GM21737 (cell line): ENCODE results near the gene METTL25.
"Not testable (repeated sequence)": the region's sequence is repeated elsewhere in the genome, so short reads cannot be mapped to it uniquely, and the experiment has no call there.

Experiments
- ATAC-seq: cut with Tn5 transposase; IDR thresholded peaks from one replicate; pipeline ENCODE4 v1.9.1; 2021; ENCODE audit warnings: mild to moderate bottlenecking, moderate library complexity; ENCODE audit not compliant: unreplicated experiment

METTL25 gene, protein sequence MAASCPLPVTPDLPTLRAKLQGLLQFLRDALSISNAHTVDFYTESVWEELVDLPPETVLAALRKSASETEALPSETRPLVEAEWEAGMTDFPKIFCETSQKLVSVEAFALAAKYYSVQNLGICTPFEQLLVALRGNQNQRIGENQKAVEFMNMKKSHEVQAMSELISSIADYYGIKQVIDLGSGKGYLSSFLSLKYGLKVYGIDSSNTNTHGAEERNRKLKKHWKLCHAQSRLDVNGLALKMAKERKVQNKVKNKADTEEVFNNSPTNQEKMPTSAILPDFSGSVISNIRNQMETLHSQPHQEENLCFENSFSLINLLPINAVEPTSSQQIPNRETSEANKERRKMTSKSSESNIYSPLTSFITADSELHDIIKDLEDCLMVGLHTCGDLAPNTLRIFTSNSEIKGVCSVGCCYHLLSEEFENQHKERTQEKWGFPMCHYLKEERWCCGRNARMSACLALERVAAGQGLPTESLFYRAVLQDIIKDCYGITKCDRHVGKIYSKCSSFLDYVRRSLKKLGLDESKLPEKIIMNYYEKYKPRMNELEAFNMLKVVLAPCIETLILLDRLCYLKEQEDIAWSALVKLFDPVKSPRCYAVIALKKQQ

DNA sequence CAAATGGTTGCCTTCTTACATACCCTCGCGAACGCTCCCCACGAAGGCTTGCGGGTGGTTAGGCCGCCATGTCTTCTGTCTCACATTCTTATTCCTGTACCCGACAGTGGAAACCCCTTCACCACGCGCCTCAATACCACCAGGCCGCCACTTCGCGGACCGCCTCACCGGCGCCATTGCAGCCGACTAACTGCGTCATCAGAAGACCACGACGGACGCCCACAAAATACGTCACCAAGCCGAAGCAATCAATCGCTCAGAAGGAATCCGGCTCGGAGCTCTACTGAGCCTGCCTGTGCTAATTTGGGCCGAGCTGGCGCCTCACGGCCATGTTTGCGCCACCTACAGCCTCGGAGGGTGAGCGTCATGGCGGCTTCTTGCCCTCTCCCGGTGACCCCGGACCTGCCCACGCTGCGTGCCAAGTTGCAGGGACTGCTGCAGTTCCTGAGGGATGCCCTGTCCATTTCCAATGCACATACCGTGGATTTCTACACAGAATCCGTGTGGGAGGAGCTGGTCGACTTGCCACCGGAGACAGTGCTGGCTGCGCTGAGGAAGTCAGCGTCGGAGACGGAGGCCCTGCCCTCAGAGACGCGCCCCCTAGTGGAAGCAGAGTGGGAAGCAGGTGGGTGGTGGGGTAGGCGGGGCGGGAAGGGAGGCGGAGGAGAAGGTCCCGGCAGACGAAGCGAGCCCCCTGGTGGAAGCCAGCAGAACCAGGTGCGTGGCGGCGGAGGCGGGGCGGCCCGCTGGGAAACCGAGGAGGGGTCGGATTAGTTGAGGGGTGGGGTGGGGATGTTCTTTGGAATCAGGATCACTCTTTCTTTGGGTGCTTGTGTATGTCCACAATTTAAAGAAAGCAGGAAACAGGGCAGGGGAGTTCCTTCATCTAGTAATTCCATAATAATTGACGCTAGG lies at the start of gene METTL25, which contains the start of gene CCDC59:
Gene METTL25, plus strand, starts transcription at position 330 of the 915 bp plus-strand sequence. Its CDS starts 37 bp downstream, at position 367.
Gene CCDC59, minus strand, starts transcription at position 188 of the 915 bp plus-strand sequence. Its CDS starts 11 bp downstream, at position 177.
- peak; percentile 93 for ATAC-seq

DNA sequence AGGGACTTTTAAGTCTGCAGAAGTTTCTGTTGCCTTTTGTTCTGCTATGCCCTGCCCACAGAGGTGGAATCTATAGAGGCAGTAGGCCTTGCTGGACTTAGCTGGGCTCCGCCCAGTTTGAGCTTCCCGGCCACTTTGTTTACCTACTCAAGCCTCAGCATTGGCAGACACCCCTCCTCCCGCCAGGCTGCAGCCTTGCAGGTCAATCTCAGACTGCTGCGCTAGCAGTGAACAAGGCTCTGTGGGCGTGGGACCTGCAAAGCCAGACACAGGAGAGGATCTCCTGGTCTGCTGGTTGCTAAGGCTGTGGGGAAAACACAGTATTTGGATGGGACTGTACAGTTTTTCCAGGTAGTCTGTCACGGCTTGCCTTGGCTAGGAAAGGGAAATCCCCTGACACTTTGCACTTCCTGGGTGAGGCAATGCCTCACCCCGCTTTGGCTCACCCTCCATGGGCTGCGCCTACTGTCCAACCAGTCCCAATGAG lies 43.9 kb upstream of the METTL25 start:
- no peak for ATAC-seq

DNA sequence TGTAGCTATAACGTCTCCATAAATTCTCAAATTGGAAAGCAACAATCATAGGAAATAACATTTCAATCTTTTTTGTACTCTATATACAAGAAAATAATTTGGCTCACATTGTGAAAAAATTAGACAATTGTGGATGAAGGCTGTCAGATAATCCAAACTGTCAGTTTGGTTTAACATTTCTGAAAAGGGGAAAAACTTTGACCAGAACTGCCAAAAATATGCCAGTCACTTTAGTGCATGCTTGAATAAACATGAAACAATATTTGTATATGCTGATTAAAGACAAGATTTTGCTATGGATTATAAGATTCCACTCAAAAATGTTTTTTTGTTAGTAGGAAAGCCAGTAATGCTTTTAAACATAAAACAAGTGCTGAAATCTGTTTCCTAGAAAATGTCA lies 39.1 kb upstream of the METTL25 start:
- no peak for ATAC-seq

DNA sequence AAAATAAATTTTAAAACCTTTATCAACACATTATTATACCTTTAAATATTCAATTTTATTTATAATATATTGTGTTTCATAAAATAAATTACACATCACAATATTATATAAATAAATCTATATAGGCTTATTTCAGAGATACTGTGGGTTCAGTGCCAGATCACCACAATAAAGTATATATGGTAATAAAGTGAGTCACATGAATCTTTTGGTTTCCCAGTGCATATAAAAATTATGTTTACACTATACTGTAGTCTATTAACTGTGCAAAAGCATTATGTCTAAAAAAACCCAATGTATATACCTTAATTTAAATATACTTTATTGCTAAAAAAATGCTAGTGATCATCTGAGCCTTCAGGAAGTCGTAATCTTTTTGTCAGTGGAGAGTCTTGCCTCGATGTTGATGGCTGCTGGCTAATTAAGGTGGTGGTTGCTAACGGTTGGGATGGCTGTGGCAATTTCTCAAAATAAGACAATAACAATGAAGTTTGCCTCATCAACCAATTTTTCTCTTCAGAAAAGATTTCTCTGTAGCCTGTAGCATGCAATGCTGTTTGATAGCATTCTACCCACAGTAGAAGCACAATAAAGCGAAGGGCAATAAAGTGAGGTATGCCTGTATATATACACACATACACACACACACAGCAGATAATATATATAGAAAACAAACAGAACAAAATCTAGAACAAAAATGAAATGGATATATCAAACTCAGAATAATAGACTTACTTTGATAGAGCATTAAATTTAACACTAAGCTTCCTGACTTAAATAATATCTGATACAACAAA lies 32.6 kb upstream of the METTL25 start:
- no peak for ATAC-seq

DNA sequence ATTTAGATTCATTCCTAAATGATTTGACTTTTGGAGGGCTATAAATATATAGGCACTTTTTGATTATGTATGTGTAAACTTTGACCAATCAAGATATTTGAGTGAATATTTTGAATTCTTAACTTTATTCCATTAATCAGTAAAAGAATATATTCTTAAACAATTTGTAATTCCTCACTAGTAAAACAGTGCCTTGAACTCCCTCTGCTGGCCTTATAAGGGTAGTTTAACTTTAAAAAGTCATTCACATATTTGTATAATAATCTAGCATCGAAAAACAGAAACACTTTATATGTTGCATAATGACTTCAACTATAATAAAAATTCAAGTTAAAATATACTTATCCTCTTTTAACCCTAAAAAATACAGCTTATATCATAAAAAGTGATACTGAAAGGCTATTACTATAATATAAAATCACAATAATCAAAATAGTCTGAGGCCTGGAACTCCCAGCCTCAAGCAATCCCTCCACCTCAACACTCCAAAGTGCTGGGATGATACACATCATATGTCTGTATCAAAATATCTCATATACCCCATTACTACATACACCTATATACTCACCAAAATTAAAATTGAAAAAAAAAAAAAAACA lies 31.3 kb upstream of the METTL25 start:
- no peak for ATAC-seq

DNA sequence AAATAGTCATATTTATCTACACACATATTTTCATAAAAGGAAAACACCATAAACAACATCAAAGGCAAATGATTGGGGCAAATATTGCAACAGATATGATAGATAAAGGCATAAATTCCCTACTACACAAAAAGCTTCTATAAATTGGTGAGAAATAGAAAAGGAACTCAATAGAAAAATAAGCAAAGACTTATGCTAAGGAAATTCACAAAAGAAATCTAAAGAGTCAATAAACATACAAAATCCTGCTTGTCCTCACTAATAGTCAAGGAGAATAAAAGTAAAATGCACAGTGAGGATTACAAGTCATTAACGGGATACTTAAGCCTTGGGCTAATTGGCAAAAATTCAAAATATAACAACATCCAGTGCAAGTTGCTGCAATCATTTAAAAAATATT lies 30.5 kb upstream of the METTL25 start:
- no peak for ATAC-seq

DNA sequence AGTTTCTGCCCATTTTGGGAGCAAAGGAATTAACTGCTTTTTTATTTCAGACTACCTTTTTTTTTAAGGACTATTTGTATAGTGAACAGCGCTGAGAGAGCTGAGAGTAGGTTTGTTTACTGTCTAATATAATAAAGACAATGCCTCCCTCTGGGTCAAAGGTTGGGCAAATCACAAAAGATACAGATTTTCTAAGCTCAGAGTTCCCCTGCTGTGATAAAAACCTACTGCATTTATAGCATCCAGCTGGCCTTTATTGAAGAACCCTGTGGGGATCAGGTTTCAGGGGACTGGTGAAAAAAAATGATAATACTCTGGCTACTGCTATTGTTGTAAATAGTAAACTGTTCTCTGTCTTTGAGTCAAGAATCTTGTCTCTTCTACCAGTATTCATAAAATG lies 28.8 kb upstream of the METTL25 start:
- no peak for ATAC-seq

DNA sequence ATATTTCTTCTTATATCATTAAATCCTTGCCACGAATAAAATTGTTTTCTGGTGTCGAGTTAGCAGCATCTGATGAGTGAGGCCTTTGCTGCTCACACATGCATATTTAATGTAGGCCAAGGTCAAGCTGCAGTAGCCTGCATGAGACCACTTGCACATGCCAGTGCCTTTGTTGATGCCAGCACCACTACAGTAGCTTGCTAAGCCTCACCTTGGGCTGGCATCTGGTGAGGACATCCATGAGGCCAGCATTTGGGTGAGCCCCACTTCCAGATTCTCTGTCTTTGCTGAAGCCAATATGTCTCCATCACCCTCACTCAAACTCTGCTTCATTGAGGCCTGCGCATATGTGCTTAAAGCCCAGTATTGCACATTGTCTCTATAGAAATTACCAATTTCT lies 8.2 kb upstream of the METTL25 start:
- no peak for ATAC-seq

DNA sequence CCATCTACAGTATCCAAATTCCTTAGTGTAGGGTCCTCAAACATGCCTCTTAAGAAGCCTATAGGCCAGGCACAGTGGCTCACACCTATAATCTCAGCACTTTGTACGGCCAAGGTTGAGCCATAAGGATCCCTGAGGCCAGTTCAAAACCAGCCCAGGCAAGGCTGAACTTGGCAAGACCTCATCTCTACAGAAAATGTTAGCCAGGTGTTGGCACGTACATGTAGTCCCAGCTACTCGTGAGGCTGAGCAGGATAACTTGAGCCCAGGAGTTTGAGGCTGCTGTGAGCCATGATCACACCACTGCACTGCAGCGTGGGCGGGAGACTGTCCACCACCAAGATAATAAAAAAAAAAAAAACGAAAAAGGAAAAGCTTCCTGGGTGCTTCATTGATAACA lies 6.9 kb upstream of the METTL25 start:
- ATAC-seq = no peak

DNA sequence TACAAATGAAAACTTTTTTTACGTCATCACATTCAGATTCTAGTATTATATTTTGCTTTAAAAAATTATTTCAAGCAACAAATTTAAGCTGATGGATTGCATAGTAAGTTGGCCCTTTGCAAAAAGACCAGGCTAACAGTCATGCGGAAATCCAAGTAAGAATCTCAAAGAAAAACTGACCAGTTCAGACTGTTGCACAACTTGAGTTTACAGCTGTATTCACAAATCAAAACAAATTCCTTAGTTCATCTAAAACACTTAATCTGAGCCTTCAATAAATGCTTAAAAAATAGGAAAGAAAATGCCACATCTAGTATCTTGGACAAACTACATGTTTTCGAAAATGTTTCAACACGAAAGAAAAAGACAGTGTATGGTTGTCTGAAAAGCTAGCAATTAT lies 989 bp upstream of the METTL25 start:
- ATAC-seq = no peak

DNA sequence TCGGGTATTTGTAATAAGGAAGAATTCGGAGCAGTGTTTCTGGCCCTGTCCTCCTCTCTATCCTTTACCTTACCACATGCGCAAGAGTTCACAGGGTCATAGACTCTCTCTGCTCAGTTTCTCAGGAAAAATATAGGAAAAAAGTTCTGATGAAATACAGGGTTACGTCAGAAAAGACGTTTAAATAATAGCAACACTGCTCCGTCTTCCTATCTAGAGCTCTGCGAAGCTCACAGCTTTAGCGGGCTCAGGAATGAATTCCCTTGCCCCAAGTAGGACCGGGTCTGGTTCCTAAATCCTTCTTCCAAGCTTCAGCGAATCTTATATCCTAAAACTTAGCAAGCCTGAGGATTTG lies 507 bp upstream of the METTL25 start:
- no peak for ATAC-seq

DNA sequence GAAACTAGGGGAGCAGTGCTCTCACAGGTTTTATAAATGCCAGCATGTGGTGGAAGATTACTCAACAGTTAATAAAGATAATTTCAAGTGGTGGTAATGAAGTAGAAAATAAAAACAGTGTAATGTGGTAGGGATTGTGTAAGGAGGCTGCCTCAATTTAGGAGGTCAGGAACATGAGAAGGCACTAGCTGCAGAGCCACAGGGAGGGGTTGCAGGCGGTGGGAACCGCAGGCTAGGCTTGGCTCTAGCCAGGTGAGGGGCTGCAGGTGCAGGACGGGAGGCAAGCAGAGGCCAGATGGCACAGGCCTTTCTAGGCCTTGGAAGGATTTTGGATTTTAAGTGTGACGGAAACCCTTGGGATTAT lies 768 bp downstream of the METTL25 start:
- ATAC-seq = peak; percentile 20

DNA sequence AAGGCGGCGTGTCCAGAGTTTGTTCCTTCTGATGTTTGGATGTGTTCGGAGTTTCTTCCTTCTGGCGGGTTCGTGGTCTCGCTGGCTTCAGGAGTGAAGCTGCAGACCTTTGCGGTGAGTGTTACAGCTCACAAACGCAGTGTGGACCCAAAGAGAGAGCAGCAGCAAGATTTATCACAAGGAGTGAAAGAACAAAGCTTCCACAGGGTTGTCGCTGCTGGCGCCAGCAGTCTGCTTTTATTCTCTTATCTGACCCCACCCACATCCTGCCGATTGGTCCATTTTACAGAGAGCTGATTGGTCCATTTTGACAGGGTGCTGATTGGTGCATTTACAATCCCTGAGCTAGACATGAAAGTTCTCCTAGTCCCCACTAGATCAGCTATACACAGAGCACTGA lies 2.5 kb downstream of the METTL25 start:
- ATAC-seq = not testable (repeated sequence)

DNA sequence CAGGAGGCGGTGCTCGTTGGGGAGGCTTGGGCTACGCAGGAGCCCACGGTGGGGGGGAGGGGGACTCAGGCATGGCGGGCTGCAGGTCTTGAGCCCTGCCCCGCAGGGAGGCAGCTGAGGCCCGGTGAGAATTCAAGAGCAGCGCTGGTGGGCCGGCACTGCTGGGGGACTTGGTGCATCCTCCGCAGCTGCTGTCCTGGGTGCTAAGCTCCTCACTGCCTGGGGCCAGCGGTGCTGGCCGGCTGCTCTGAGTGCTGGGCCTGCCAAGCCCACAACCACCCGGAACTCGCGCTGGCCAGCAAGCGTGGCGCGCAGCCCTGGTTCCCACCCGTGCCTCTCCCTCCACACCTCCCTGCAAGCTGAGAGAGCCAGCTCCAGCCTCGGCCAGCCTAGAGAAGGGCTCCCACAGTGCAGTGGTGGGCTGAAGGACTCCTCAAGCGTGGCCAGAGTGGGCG lies 3.2 kb downstream of the METTL25 start:
- ATAC-seq = no peak

DNA sequence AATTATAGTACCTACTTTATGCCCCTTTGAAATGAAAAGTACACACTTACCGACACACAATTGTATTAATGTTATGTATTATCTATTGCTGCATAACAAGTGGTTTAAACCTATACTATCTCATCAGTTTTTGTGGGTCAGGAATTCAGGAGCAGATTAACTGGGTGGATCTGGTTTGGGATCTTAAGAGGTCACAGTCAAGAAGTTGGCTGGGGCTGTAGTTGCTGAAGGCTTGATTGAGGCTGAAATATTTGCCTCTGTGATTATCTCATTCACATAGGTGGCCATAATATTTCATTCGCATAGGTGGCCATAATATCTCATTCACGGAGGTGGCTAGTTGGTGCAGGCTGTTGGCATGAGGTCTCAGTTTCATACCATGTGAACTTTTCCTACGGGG lies 5.7 kb downstream of the METTL25 start:
- ATAC-seq = no peak

DNA sequence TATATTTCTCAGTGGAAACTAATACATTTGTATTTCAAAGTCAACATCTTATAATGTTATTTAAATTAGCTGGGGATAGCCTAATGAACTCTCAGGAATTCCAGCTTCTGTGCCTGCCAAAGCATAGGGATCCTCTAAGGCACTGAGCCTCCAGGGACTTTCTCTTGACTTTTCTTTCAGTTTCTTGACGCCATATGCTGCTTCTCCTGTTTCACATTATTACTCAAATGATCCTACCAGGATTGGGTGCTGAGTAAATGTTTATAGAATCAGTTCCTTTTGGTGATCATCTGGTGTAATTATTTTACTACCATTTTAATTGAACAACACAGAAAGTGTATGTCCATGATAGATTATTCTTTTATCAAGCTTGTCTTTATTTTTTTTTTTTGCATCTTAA lies 7.9 kb downstream of the METTL25 start:
- ATAC-seq = no peak

DNA sequence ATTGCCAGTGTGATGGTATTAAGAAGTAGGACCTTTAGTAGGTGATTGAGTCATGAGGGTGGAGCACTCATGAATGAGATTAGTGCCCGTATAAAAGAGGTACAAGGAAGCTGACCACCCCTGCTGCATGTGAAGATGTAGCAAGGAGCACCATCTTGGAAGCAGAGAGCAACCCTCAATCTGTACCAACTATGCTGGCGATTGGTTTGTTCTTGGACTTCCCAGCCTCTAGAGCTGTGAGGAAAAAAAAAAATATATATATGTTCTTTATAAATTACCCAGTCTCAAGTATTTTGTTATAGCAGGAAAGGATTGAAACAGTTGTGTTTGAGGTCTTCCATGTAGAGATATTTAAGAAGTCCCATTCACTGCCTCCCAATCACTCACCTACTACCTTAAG lies 16.9 kb downstream of the METTL25 start:
- ATAC-seq = no peak

DNA sequence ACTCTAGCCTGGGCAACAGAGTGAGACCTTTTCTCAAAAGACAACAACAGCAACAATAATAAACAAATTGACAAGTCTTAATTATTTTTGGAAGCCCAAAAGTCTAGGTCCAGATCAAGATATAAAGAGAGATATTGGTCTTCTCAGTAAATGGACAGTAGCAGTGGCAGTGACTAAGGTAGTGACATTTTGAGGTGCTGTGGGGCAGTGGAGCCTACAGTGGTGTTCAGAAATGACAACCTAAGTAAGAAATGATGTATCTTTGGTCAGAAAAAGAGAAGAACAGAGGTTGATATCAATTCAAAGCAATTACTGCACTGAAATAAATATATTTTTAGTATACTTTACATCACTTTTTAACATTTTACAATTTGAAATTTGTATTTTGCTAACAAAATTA lies 20.7 kb downstream of the METTL25 start:
- ATAC-seq = no peak

DNA sequence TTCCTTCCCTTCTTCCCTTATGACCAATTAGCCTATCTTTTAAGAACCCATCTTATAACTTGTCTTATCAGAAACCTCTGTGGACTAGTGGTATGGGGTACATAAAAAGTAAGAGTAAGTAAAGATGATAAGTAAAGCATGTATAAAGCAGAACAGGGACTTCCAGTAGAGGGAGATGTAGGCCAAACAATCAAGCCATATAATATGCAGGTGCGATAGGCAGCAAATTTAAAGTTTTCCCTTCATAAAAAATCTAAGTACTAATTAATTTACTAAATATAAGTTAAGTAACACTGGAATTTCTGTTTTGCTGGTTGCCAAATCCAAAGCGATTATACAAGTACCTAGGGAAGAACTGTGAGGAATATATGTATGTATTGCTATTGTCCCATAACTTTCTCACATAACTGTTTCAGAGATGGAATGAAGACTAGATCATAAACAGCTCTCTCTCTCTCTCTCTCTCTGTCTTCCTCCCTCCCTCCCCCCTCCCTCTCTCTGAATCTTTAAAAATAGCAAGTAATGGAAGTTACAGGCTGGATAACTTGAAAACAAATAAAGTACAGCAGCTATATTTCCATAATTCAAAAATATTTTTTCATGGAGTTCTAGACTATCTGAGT lies 25.7 kb downstream of the METTL25 start:
- ATAC-seq = no peak

DNA sequence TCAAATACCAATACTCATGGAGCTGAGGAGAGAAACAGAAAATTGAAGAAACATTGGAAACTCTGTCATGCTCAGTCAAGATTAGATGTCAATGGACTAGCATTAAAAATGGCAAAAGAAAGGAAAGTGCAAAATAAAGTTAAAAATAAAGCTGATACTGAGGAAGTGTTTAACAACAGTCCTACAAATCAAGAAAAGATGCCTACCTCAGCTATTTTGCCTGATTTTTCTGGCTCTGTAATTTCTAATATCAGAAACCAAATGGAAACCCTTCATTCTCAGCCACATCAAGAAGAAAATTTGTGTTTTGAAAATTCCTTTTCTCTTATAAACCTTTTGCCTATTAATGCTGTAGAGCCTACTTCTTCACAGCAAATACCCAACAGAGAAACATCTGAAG lies 40.5 kb downstream of the METTL25 start:
- ATAC-seq = no peak
